Esophagus (tissue), 2 donors: ENCODE results near the gene THSD7A. TPM values are rescaled to one million over a fixed set of nuclear protein-coding genes. Genes with fewer than 3 reads are reported as not detected.

Experiments used
- H3K27ac ChIP-seq, 2 donors: one replicate each; pipeline ENCODE4 v1.5.1; 2013; ENCODE audit warnings: low read depth in 2 of 2, mild to moderate bottlenecking in 2 of 2, inconsistent platforms in 1 of 2, low read length in 1 of 2, moderate library complexity in 1 of 2
- H3K27me3 ChIP-seq, 2 donors: one replicate each; pipeline ENCODE4 v1.6.1; 2013; ENCODE audit warnings: low read length in 2 of 2, control low read depth in 1 of 2, mild to moderate bottlenecking in 1 of 2; ENCODE audit not compliant: insufficient read depth in 2 of 2, control insufficient read depth in 1 of 2
- H3K36me3 ChIP-seq, 2 donors: one replicate each; pipeline ENCODE4 v1.6.1; 2013; ENCODE audit warnings: low read length in 1 of 2; ENCODE audit not compliant: control insufficient read depth in 2 of 2, insufficient read depth in 2 of 2
- H3K4me1 ChIP-seq, 2 donors: one replicate each; pipeline ENCODE4 v1.6.1; 2013; ENCODE audit warnings: low read length in 1 of 2; ENCODE audit not compliant: control insufficient read depth in 2 of 2, insufficient read depth in 2 of 2
- H3K4me3 ChIP-seq, 2 donors: one replicate each; pipeline ENCODE4 v1.5.1; 2013; ENCODE audit warnings: low read length in 2 of 2, mild to moderate bottlenecking in 2 of 2, low read depth in 1 of 2, moderate library complexity in 1 of 2
- H3K9me3 ChIP-seq, 2 donors: one replicate each; pipeline ENCODE4 v1.6.1; 2013; ENCODE audit warnings: mild to moderate bottlenecking in 2 of 2, low read depth in 1 of 2, low read length in 1 of 2, moderate library complexity in 1 of 2; ENCODE audit not compliant: control insufficient read depth in 2 of 2, insufficient read depth in 1 of 2
- WGBS, 2 donors: extraction: QIAGEN DNeasy Blood & Tissue Kit; methylation state at CpG; one replicate each; pipeline ENCODE4 v1.1.7; 2013; 5-methylcytosine and 5-hydroxymethylcytosine counted together
- polyA plus RNA-seq, 2 donors: library from polyadenylated mRNA; stranded (reverse); fragments of 200-250 nt; gene quantifications; one replicate each; pipeline ENCODE4 v1.2.3, GENCODE V29; 2013
- donor health status: healthy with polysubstance abuse.
- donor health status: Bipolar disorder and iron deficiency.

THSD7A gene
- polyA plus RNA-seq, 2 donors = 0.18 to 0.20 TPM

GRCh38 chr7:11507929-11508328, 324.1 kb downstream of the THSD7A start:
- Histone ChIP-seq H3K36me3 (no peaks in the 10 kb centered on the region), H3K27me3 (no peaks in the 10 kb centered on the region)
- WGBS, 2 donors = 78 to 79% methylated on average over 1 of the region's 1 CpG

GRCh38 chr7:11506417-11506816, 325.6 kb downstream of the THSD7A start:
- H3K36me3 ChIP-seq = no peaks in the 10 kb centered on the region
- H3K27ac ChIP-seq = no peak overlapping the region
- H3K9me3 ChIP-seq = no peaks in the 10 kb centered on the region
- no peaks in the 10 kb centered on the region for H3K4me1 ChIP-seq
- no peak overlapping the region for H3K4me3 ChIP-seq
- no peaks in the 10 kb centered on the region for H3K27me3 ChIP-seq

More at GRCh38 chr7:11507929-11508328, 324.1 kb downstream of the THSD7A start:
- no peaks in the 10 kb centered on the region for H3K9me3 ChIP-seq
- no peak overlapping the region for H3K4me3 ChIP-seq
- H3K27ac ChIP-seq = no peak overlapping the region
- no peaks in the 10 kb centered on the region for H3K4me1 ChIP-seq

DNA sequence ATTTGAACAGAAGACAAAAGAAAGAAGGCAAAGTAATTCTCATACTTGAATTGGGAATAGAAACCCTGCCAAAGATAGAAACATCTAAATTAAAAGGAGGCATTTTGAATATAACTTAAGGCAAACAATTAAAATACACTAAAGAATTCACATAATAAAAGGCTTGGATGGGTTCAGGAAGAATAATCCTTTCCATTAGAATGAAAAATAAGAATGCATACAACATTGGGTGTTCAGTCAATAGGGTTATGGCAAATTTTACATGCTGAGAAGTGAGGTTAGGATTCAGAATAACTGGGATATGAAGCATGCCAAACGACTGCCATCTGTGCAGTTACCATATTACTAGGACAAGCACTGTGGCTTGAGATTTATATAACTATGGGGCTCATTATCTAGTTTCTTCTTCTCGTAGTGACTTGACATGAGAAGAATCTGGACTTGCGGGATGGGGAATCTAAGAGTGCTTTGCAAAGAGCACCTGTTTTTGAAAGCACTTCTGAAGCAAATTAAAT, 326.5 kb downstream of the THSD7A start:
- WGBS, 2 donors = 75 to 76% methylated on average over 3 of the region's 3 CpGs
- H3K4me1 ChIP-seq = no peaks in the 10 kb centered on the region

GRCh38 chr7:11492307-11492706, 339.7 kb downstream of the THSD7A start:
- Histone ChIP-seq H3K27ac (no peak overlapping the region), H3K4me1 (no peaks in the 10 kb centered on the region), H3K9me3 (no peaks in the 10 kb centered on the region), H3K27me3 (no peaks in the 10 kb centered on the region), H3K36me3 (no peaks in the 10 kb centered on the region), H3K4me3 (no peak overlapping the region)
- WGBS, 2 donors = 33 to 36% methylated on average over 1 of the region's 1 CpG

More for the DNA sequence above, 326.5 kb downstream of the THSD7A start:
- Histone ChIP-seq H3K36me3 (no peaks in the 10 kb centered on the region), H3K27me3 (no peaks in the 10 kb centered on the region), H3K4me3 (no peak overlapping the region), H3K9me3 (no peaks in the 10 kb centered on the region), H3K27ac (no peak overlapping the region)

DNA sequence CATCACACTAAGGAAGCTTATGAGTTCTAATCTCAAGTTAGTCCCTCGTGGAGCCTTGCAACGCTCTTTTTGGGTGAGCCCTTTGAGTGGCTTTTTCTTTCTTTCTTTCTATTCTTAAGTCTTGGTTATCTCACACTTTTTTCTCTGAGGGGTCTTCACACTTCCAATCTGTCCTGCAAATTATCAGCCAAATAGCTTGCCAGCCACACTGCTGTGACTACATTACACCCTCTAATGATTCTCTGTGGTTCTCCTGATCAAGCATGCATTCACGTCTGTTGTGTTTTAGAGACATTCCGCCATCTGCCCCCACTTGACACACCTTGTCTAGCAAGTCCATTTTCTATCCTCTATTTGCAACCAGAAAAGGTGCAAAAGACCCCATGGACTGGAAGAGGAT, 340.2 kb downstream of the THSD7A start:
- WGBS, 2 donors = 72 to 73% methylated on average over 4 of the region's 4 CpGs
- no peak overlapping the region for H3K27ac ChIP-seq
- no peaks in the 10 kb centered on the region for H3K9me3 ChIP-seq
- no peaks in the 10 kb centered on the region for H3K36me3 ChIP-seq
- H3K4me1 ChIP-seq = no peaks in the 10 kb centered on the region
- H3K27me3 ChIP-seq = no peaks in the 10 kb centered on the region
- H3K4me3 ChIP-seq = no peak overlapping the region

GRCh38 chr7:11489280-11489679, 342.7 kb downstream of the THSD7A start:
- no peak overlapping the region for H3K27ac ChIP-seq
- no peaks in the 10 kb centered on the region for H3K4me1 ChIP-seq
- H3K27me3 ChIP-seq = no peaks in the 10 kb centered on the region
- no peaks in the 10 kb centered on the region for H3K36me3 ChIP-seq
- H3K9me3 ChIP-seq = no peaks in the 10 kb centered on the region
- H3K4me3 ChIP-seq = no peak overlapping the region

GRCh38 chr7:11486271-11486670, 345.7 kb downstream of the THSD7A start:
- no peak overlapping the region for H3K27ac ChIP-seq
- H3K4me1 ChIP-seq = no peaks in the 10 kb centered on the region
- no peaks in the 10 kb centered on the region for H3K27me3 ChIP-seq
- no peak overlapping the region for H3K4me3 ChIP-seq
- H3K36me3 ChIP-seq = no peaks in the 10 kb centered on the region
- H3K9me3 ChIP-seq = no peaks in the 10 kb centered on the region
- 62 to 69% methylated on average over 2 of the region's 2 CpGs for WGBS, 2 donors

GRCh38 chr7:11485636-11486035, 346.4 kb downstream of the THSD7A start:
- Histone ChIP-seq H3K4me3 (no peak overlapping the region), H3K27ac (no peak overlapping the region), H3K4me1 (no peaks in the 10 kb centered on the region), H3K9me3 (no peaks in the 10 kb centered on the region), H3K36me3 (no peaks in the 10 kb centered on the region), H3K27me3 (no peaks in the 10 kb centered on the region)

- no peaks in the 10 kb centered on the region for H3K36me3 ChIP-seq
- 58 to 65% methylated on average over 3 of the region's 3 CpGs for WGBS, 2 donors
- no peaks in the 10 kb centered on the region for H3K27me3 ChIP-seq
- H3K9me3 ChIP-seq = peaks cover 3 to 4% of the 10 kb centered on the region in 2 donors
- no peak overlapping the region for H3K4me3 ChIP-seq
- H3K27ac ChIP-seq = no peak overlapping the region
- no peaks in the 10 kb centered on the region for H3K4me1 ChIP-seq
Observed at GRCh38 chr7:11480143-11480542, 351.9 kb downstream of the THSD7A start.

- H3K36me3 ChIP-seq = no peaks in the 10 kb centered on the region
- no peak overlapping the region for H3K27ac ChIP-seq
- H3K27me3 ChIP-seq = no peaks in the 10 kb centered on the region
- peaks cover 4 to 6% of the 10 kb centered on the region in 2 donors for H3K9me3 ChIP-seq
- no peak overlapping the region for H3K4me3 ChIP-seq
- 72 to 76% methylated on average over 3 of the region's 3 CpGs for WGBS, 2 donors
- no peaks in the 10 kb centered on the region for H3K4me1 ChIP-seq
Observed at GRCh38 chr7:11478882-11479281, 353.1 kb downstream of the THSD7A start.
